IPS-18a (cell line): ENCODE data around the gene CMKLR1.

Experiments
- H3K27ac ChIP-seq: one replicate; pipeline ENCODE4 v1.5.1; 2013; ENCODE audit warnings: low read length
- H3K27me3 ChIP-seq: one replicate; pipeline ENCODE4 v1.6.1; 2013; ENCODE audit warnings: mild to moderate bottlenecking, low read length; ENCODE audit not compliant: control insufficient read depth, insufficient read depth
- H3K36me3 ChIP-seq: one replicate; pipeline ENCODE4 v1.6.1; 2013; ENCODE audit warnings: low read depth, low read length; ENCODE audit not compliant: control insufficient read depth
- H3K4me1 ChIP-seq: one replicate; pipeline ENCODE4 v1.6.1; 2013; ENCODE audit warnings: low read depth, low read length; ENCODE audit not compliant: control insufficient read depth
- H3K4me3 ChIP-seq: one replicate; pipeline ENCODE4 v1.5.1; 2013; ENCODE audit warnings: low read length
- H3K9ac ChIP-seq: one replicate; pipeline ENCODE4 v1.6.1; 2013; ENCODE audit warnings: mild to moderate bottlenecking, low read length, moderate library complexity
- H3K9me3 ChIP-seq: one replicate; pipeline ENCODE4 v1.6.1; 2013; ENCODE audit warnings: low read depth, low read length; ENCODE audit not compliant: control insufficient read depth

CMKLR1 gene

DNA sequence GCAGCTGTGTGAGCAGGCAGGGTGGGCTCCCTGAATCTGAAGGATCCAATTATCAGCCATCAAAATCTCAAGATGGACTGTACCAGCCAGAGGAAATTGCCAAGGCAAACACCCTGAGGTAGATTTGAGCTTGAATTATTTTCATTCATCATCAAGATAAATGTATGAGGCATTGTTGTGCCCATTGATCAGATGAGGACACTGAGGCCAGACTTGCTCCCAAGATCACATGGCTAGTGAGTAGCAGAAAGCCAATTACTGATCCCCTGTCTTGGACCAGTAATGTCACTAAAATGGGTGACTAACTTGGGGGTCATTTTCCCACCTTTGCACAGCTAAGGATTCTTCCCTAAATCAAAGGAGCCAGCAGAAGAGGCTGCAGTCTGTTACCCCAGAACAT is 20.9 kb upstream of the CMKLR1 start:
- Histone ChIP-seq H3K4me1 (peaks cover 12% of the 10 kb centered on the region), H3K4me3 (no peak overlapping the region), H3K27ac (no peak overlapping the region), H3K9me3 (no peaks in the 10 kb centered on the region), H3K27me3 (no peaks in the 10 kb centered on the region), H3K9ac (no peak overlapping the region), H3K36me3 (no peaks in the 10 kb centered on the region)

DNA sequence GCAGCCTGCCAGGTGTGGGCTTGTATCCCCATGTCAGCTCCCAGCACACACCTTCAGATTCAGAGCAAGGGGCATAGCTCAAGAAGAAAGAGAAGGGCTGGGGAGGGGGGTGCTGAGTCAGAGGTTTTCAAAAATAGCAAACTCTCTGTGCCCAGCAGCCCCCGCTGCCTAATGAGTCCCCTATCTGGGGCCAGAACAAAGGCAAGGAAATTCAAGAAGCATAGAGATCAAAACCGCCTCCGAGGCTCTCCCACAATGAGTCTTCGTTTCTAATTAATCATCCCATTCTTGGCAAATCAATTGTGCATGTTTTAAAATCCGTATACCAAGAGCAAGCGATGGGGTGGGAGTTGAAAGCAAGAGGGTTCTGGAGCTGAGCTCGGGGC is 19.5 kb upstream of the CMKLR1 start:
- H3K9me3 ChIP-seq = no peaks in the 10 kb centered on the region
- no peaks in the 10 kb centered on the region for H3K36me3 ChIP-seq
- H3K9ac ChIP-seq = no peak overlapping the region

DNA sequence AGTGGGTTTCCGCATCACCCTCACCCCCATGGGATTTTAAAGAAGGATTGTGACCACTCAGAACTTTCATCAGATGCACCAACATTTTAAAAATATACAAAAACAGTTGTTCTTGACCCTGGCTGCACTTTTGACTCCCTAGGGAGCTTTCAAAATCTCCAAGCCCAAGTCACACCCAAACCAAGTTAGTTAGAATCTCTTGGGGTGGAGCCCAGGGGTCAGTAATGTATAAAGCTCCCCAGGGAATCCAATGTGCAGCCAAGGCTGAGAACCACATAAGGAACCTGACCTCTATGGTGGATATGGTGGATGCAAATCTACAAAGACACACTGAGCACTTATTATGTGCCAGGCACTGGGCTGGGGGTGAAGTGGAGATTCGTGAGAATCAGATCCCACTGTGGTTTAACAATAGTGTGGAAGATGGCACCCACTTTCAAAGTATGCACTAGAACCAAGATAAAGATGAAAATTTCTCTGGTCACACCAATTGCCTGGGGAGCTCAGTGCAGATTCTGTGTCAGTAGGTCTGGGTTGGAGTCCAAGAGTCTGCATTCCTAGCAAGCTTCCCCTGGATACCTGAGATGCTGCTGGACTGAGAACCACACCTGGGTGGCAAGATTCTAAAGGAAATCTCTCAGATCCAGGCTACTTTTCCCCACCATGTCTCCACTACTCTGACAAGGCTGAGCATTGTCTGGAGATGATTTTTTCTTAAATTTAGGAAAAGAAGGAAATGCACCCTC is 18.9 kb upstream of the CMKLR1 start:
- no peak overlapping the region for H3K27ac ChIP-seq

More for the DNA sequence above, 19.5 kb upstream of the CMKLR1 start:
- no peak overlapping the region for H3K27ac ChIP-seq
- H3K4me3 ChIP-seq = no peak overlapping the region
- H3K4me1 ChIP-seq = peaks cover 12% of the 10 kb centered on the region
- no peaks in the 10 kb centered on the region for H3K27me3 ChIP-seq

DNA sequence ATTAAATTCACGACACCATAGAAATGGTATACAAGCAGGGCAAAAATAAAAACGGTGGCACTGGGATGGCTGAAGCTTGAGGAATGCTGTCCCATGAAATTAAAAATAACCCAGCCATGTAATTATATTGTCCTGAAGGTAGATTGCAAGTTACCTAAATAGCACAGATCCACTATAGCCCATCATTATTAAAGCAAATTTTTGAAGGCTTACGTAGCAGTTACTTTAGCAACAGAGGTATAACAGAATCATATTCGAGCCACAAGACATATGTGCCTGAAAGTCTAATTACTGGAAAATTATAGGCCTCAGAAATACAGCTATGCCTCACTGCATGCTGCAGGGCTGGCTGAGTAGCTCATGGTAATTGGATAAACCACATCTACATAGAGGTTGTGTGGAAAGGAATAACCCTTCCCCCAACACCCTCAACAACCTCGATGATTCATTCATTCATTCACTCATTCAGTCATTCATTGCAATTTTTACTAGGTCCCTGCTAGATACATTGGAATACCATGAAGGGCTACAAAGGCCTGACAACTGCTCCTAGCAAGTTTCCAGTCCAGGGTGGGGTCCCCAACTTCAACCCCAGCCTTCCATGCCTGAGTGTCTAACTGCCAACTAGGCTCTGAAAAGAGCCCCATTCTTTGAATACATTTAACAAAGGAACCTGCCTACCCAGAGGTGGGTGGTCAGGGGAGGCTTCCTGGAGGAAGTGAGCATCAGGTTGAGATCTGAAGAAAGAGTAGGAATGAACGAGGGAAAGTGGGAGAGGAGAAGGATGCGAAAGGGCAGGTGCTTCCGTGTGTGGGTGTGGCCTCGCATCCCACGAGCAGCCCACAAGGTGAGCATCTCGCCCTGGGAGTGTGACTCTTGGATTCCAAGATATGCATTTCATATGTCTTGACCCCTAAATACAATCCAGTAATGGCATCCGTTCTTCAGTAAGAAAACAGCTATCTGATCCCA is 18.0 kb upstream of the CMKLR1 start:
- no peaks in the 10 kb centered on the region for H3K27me3 ChIP-seq
- H3K36me3 ChIP-seq = no peaks in the 10 kb centered on the region
- H3K4me3 ChIP-seq = no peak overlapping the region
- H3K9me3 ChIP-seq = no peaks in the 10 kb centered on the region
- peaks cover 12% of the 10 kb centered on the region for H3K4me1 ChIP-seq
- no peak overlapping the region for H3K27ac ChIP-seq
- no peak overlapping the region for H3K9ac ChIP-seq

More for the DNA sequence above, 18.9 kb upstream of the CMKLR1 start:
- H3K9me3 ChIP-seq = no peaks in the 10 kb centered on the region
- no peaks in the 10 kb centered on the region for H3K27me3 ChIP-seq
- H3K36me3 ChIP-seq = no peaks in the 10 kb centered on the region
- H3K4me3 ChIP-seq = no peak overlapping the region
- no peak overlapping the region for H3K9ac ChIP-seq
- H3K4me1 ChIP-seq = peaks cover 12% of the 10 kb centered on the region

DNA sequence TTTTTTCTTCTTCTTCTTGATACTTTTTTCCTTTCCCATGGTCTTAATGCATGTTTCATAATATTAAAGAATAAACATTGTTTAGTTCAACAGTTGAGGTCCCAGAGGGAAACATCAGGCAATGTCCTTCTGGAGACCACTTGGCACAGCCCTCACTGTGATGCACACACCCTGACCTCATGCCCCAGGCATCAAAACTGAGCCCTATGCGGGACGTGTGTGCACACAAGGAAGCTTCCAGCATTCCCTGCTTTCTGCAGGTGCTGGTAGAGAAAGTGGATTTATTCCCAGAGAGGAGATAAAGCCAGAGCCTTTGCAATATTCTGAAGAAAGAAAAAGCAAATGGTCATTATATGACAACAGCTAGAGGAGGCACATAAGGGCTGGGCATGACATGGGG is 16.0 kb upstream of the CMKLR1 start:
- no peaks in the 10 kb centered on the region for H3K36me3 ChIP-seq
- no peak overlapping the region for H3K9ac ChIP-seq
- no peaks in the 10 kb centered on the region for H3K27me3 ChIP-seq
- no peaks in the 10 kb centered on the region for H3K9me3 ChIP-seq
- no peak overlapping the region for H3K27ac ChIP-seq
- no peak overlapping the region for H3K4me3 ChIP-seq
- peaks cover 12% of the 10 kb centered on the region for H3K4me1 ChIP-seq

DNA sequence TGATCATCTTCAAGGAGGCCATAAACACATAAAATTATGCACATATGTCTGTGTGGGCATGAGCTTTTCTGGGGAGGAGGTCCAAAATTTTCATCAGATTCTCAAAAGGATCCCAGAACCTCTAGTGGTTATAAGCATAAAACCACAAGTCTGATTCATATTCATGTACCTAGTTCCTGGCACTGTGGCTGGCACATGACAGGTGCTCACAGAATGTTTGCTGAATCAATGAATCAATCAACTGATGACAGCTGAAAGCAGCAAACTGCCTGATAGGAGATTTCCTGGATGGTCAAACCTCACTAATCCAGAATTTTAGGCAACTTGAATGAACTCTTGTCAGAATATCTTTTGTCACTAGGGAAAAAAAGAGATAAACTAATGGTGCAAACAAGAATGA is 13.5 kb upstream of the CMKLR1 start:
- H3K36me3 ChIP-seq = no peaks in the 10 kb centered on the region
- H3K9me3 ChIP-seq = no peaks in the 10 kb centered on the region
- H3K27me3 ChIP-seq = no peaks in the 10 kb centered on the region
- H3K4me3 ChIP-seq = no peak overlapping the region
- H3K9ac ChIP-seq = no peak overlapping the region
- H3K27ac ChIP-seq = no peak overlapping the region
- H3K4me1 ChIP-seq = peaks cover 5% of the 10 kb centered on the region

DNA sequence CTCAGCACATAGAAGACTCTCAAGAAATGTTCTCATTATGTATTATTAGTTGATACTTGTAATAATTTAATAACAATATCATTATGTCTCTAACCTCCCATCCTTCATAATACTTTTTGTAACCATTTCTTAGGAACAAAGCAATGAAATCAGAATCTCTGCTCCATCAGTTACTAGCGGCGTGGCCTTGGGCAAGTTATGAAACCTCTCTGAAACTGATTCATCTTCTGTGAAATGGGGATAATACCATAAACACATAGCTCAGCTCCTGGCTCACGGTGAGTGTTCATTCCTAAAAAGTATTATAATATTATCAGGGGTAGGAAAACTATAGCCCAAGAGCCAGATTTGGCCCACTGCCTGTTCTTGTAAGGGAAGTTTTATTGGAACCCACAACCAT is 11.4 kb upstream of the CMKLR1 start:
- Histone ChIP-seq H3K36me3 (no peaks in the 10 kb centered on the region), H3K9me3 (no peaks in the 10 kb centered on the region), H3K27me3 (no peaks in the 10 kb centered on the region), H3K4me3 (no peak overlapping the region), H3K4me1 (no peaks in the 10 kb centered on the region), H3K27ac (no peak overlapping the region), H3K9ac (no peak overlapping the region)

DNA sequence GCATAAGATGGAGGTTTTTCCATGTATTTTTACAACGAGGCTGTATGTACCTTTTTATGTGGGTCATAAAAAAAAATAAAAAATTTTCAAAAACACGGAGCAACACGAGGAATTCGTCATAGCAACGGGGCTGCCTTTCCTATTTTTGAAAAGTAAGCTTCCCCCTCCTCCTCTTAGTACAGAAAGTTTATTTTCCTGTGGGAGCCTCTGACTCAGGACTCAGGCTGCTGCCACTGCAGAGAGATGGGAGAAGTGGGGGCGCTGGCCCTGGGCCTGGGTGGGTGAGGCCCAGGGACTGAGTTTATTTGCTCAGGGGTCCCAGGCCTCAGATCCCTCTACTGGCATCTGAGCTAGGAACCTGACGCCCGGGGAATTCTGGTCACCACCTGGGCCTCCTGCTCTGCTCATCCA is 10.2 kb upstream of the CMKLR1 start:
- Histone ChIP-seq H3K9me3 (no peaks in the 10 kb centered on the region), H3K36me3 (no peaks in the 10 kb centered on the region), H3K27ac (no peak overlapping the region), H3K27me3 (no peaks in the 10 kb centered on the region), H3K4me3 (no peak overlapping the region), H3K4me1 (no peaks in the 10 kb centered on the region), H3K9ac (no peak overlapping the region)

DNA sequence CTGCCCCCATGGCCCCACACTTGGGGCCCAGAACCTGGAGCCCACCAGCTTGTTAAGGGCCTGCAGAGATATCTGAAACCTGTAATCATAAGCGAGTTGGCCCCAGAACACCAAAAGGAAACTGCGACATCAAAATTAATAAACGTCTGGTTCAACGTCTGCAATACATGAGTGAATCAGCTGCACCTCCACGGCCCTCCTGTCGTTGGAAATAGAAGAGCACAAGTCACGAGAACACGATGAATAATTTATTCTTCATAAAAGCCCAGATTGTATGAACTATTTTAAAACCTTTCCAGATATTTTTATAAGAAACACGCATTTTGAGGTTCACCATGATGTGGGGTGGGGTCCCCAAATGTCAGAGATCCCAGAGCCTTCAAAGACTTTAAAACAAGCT is 9.7 kb upstream of the CMKLR1 start:
- Histone ChIP-seq H3K27ac (no peak overlapping the region), H3K4me3 (no peak overlapping the region), H3K27me3 (no peaks in the 10 kb centered on the region), H3K36me3 (no peaks in the 10 kb centered on the region), H3K9me3 (no peaks in the 10 kb centered on the region), H3K4me1 (no peaks in the 10 kb centered on the region), H3K9ac (no peak overlapping the region)

DNA sequence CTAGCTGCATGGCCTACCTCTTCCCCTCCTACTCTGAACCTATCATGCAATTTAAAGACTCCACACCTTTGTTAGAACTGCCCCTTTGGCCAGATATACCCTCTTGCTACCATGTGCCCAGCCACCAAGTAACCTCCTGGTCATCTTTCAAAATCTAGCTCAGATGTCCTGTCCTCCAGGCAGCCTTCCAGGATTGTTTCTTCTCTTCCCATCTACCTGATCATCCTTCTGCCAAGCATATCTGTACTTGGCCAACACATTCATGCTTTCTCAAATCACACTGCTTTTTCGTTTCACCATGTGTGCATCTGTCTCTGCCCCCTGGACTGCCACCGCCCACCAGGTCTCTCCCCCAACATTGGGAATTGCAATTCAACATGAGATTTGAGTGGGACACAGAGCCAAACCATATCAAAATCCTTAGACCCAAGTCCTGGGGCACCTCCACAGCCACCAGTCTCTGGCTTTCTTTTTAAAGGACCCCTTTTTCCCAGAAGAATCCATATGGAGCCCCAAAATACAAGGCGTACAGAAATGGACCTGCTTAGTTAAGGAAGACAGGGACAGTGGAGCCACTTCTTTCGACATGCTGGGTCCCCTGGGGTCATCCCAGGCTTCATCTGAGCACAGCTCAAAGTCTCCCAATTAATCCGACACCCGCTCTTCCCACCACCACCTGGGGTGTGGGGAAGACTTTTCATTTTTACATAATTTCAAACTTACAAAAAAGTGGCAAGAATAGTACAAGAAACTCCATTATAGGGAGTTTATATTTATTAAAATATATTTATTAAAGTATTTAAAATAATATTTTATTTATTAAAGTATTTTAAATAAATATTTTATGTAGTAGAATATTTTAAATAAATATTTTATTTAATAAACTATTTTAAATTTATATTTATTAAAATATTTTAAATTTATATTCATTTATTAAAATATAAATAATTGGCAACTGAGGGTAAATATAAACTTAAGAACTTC is 7.9 kb upstream of the CMKLR1 start:
- Histone ChIP-seq H3K9me3 (no peaks in the 10 kb centered on the region), H3K27me3 (no peaks in the 10 kb centered on the region)

More for the DNA sequence above, 7.9 kb upstream of the CMKLR1 start:
- Histone ChIP-seq H3K27ac (no peak overlapping the region), H3K4me1 (no peaks in the 10 kb centered on the region), H3K9ac (no peak overlapping the region), H3K36me3 (no peaks in the 10 kb centered on the region), H3K4me3 (no peak overlapping the region)
